Brain microvascular endothelial cell (primary cell): ENCODE results near the gene PIEZO1.

Experiments
- DNase-seq: peaks from one replicate; pipeline ENCODE4 v3.0.0-alpha.2; 2020
- H3K27ac ChIP-seq: fragments of 250-450 bp; sonication (Bioruptor Pico); 2 replicates; pipeline ENCODE4 v1.5.1; 2020; ENCODE audit warnings: mild to moderate bottlenecking, moderate library complexity
- H3K27me3 ChIP-seq: fragments of 250-450 bp; sonication (Bioruptor Pico); replicated peaks from 2 replicates; pipeline ENCODE4 v1.5.1; 2020; ENCODE audit warnings: mild to moderate bottlenecking
- H3K36me3 ChIP-seq: fragments of 250-450 bp; sonication (Bioruptor Pico); replicated peaks from 2 replicates; pipeline ENCODE4 v1.5.1; 2020; ENCODE audit warnings: mild to moderate bottlenecking
- H3K4me3 ChIP-seq: 2 replicates; pipeline ENCODE4 v1.5.1; 2011; ENCODE audit warnings: low read depth, mild to moderate bottlenecking, control low read depth, low read length, moderate library complexity
- CTCF ChIP-seq: IDR thresholded peaks from 2 replicates; pipeline ENCODE4 v1.5.1; 2011; ENCODE audit warnings: low read depth, mild to moderate bottlenecking, moderate library complexity, low read length, control low read depth, inconsistent platforms; ENCODE audit errors: missing control alignments
- in situ Hi-C: cut with HindIII; loops from 2 replicates; pipeline ENCODE4 v1.10.0; 2017; ENCODE audit warnings: low sequenced_read_pairs, low pct_ligation_motif_present

Gene PIEZO1

GRCh38 chr16:88693420-88694177 lies 91.4 kb downstream of the PIEZO1 start:
- Histone ChIP-seq H3K27me3 (no peaks in the 10 kb centered on the region), H3K27ac (no peak overlapping the region), H3K36me3 (peaks cover 23% of the 10 kb centered on the region), H3K4me3 (no peak overlapping the region)
- in situ Hi-C loops = no loop called here
- DNase-seq = no peak
- TF ChIP-seq CTCF = no peak

GRCh38 chr16:88692861-88693260 lies 92.2 kb downstream of the PIEZO1 start:
- Histone ChIP-seq H3K4me3 (no peak overlapping the region), H3K27me3 (peaks cover 2% of the 10 kb centered on the region), H3K27ac (no peak overlapping the region), H3K36me3 (peaks cover 16% of the 10 kb centered on the region)
- in situ Hi-C loops = no loop called here
- no peak for DNase-seq
- TF ChIP-seq CTCF = no peak

- DNase-seq = no peak
- Histone ChIP-seq H3K27ac (no peak overlapping the region), H3K27me3 (peaks cover 2% of the 10 kb centered on the region), H3K4me3 (no peak overlapping the region), H3K36me3 (peaks cover 8% of the 10 kb centered on the region)
- in situ Hi-C loops = no loop called here
- no peak for TF ChIP-seq CTCF
Measured at GRCh38 chr16:88691924-88692560, 93.0 kb downstream of the PIEZO1 start.

DNA sequence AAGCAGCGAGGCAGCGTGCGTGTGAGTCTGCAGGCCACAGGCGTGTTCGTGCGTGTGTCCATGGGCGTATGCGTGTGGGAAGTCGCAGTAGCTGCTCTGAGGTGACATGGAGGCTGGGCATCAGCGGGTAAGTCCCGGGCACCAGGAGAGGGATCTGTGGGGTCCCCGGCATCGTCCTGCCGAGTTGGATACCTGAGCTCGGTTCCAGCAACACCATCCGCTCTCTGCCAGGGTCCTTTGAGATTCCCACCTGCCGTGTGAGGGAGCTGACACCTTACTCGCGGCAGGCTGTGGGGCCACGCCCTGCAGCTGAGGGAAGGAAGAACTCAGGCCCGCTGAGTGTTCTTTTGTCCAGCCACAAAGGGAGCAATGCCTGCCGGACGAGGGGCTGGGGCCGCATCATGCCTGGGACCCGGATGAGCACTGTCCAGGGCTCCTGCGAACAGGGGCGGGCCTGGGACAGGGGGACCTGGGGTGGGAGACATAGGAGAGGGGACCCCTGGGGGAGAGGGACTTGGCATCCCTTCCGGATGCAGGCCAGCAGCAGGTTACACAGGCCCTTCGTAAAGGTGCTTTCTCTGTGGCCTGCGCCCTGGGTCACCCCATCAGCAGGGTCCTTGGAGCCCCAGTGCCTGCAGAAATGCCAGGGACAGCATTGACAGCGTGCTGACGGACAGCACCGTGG lies 93.7 kb downstream of the PIEZO1 start:
- in situ Hi-C loops = no loop called here
- Histone ChIP-seq H3K27ac (no peak overlapping the region), H3K36me3 (peaks cover 4% of the 10 kb centered on the region), H3K4me3 (no peak overlapping the region), H3K27me3 (peaks cover 2% of the 10 kb centered on the region)
- TF ChIP-seq CTCF = no peak
- no peak for DNase-seq

GRCh38 chr16:88690341-88691128 lies 94.5 kb downstream of the PIEZO1 start:
- no peak overlapping the region for H3K4me3 ChIP-seq
- DNase-seq = no peak
- in situ Hi-C loops = no loop called here
- peaks cover 2% of the 10 kb centered on the region for H3K27me3 ChIP-seq
- H3K36me3 ChIP-seq = no peaks in the 10 kb centered on the region
- no peak overlapping the region for H3K27ac ChIP-seq
- TF ChIP-seq CTCF = no peak
